Gastroesophageal sphincter (tissue), 4 donors: ENCODE data around the gene SHC4. TPM values are rescaled to one million over a fixed set of nuclear protein-coding genes. Genes with fewer than 3 reads are reported as not detected.

Source experiments
- ATAC-seq: fragments of 150-250 bp; one replicate; pipeline ENCODE4 v1.9.1; 2016; ENCODE audit warnings: mild to moderate bottlenecking, moderate library complexity
- H3K27ac ChIP-seq, 4 donors: fragments of 200-600 bp; sonication (generic) in 3 of 4; 1 replicate in 3 of 4; 2 replicates in 1 of 4; pipeline ENCODE4 v1.5.1; 2016 to 2019
- H3K27me3 ChIP-seq: fragments of 200-600 bp; sonication (generic); one replicate; pipeline ENCODE4 v1.5.1; 2019
- H3K36me3 ChIP-seq, 2 donors: fragments of 200-600 bp; sonication (generic); one replicate each; pipeline ENCODE4 v1.5.1; 2019; ENCODE audit warnings: control low read depth in 1 of 2
- H3K4me1 ChIP-seq, 3 donors: fragments of 200-600 bp; sonication (generic); 1 replicate in 2 of 3; 2 replicates in 1 of 3; pipeline ENCODE4 v1.5.1; 2016 to 2019; ENCODE audit warnings: control low read depth in 2 of 3
- H3K4me3 ChIP-seq, 2 donors: fragments of 200-600 bp; sonication (generic); one replicate each; pipeline ENCODE4 v1.5.1; 2019; ENCODE audit warnings: mild to moderate bottlenecking in 1 of 2, moderate library complexity in 1 of 2
- H3K9me3 ChIP-seq, 3 donors: fragments of 200-600 bp; sonication (generic); one replicate each; pipeline ENCODE4 v1.5.1; 2017 to 2019; ENCODE audit warnings: control low read depth in 2 of 3
- CTCF ChIP-seq, 4 experiments: fragments of 200-600 bp in 2 of 4; fragments of 450-650 bp in 2 of 4; sonication (generic) in 1 of 4; IDR thresholded peaks; one replicate each; pipeline ENCODE4 v1.5.1; 2017 to 2019; ENCODE audit warnings: antibody characterized with exemption in 4 of 4, mild to moderate bottlenecking in 2 of 4, moderate library complexity in 2 of 4
- EP300 ChIP-seq: sonication (generic); formaldehyde crosslinking; IDR thresholded peaks from one replicate; pipeline ENCODE4 v1.6.1; 2017; ENCODE audit warnings: antibody characterized with exemption, mild to moderate bottlenecking
- POLR2A ChIP-seq, 2 donors: fragments of 450-650 bp; IDR thresholded peaks; one replicate each; pipeline ENCODE4 v1.6.1; 2017; ENCODE audit warnings: antibody characterized with exemption in 2 of 2, mild to moderate bottlenecking in 2 of 2, moderate library complexity in 1 of 2
- POLR2AphosphoS5 ChIP-seq: sonication (generic); formaldehyde crosslinking; IDR thresholded peaks from one replicate; pipeline ENCODE4 v1.6.1; 2017; ENCODE audit warnings: antibody characterized with exemption
- WGBS, 2 donors: methylation state at CpG; one replicate each; pipeline ENCODE4 v1.1.5; 2018; ENCODE audit warnings: low coverage in 1 of 2; 5-methylcytosine and 5-hydroxymethylcytosine counted together
- total RNA-seq, 4 donors: library from RNA; depleted of rRNA; stranded (reverse); fragments of >200 nt; gene quantifications; one replicate each; pipeline ENCODE4 v1.1.0, GENCODE V29; 2016

The SHC4 gene
- total RNA-seq, 4 donors from 2014 or later = 1.4 to 4.2 (median 2.1) TPM

- no peaks in the 10 kb centered on the region for H3K9me3 ChIP-seq
- no peaks in the 10 kb centered on the region for H3K27me3 ChIP-seq
- no peaks in the 10 kb centered on the region for H3K4me1 ChIP-seq
- no peak for ATAC-seq
- H3K36me3 ChIP-seq = no peaks in the 10 kb centered on the region
- no peak overlapping the region for H3K27ac ChIP-seq
- TF ChIP-seq CTCF (IDR thresholded peaks at IDR 0.05) (no peak), POLR2A (IDR thresholded peaks at IDR 0.05) (no peak), EP300 (no peak), POLR2AphosphoS5 (no peak)
- WGBS, 2 donors = 40 to 68% methylated on average over 5 of the region's 5 CpGs
- no peak overlapping the region for H3K4me3 ChIP-seq
Observed at GRCh38 chr15:48946074-48946839, 17.5 kb downstream of the SHC4 start.

- no peak for ATAC-seq
- 40 to 64% methylated on average over 2 of the region's 2 CpGs for WGBS, 2 donors
- no peaks in the 10 kb centered on the region for H3K4me1 ChIP-seq
- no peak overlapping the region for H3K27ac ChIP-seq
- TF ChIP-seq POLR2A (IDR thresholded peaks at IDR 0.05) (no peak), POLR2AphosphoS5 (no peak), EP300 (no peak), CTCF (IDR thresholded peaks at IDR 0.05) (no peak)
- no peaks in the 10 kb centered on the region for H3K27me3 ChIP-seq
- no peaks in the 10 kb centered on the region for H3K9me3 ChIP-seq
- H3K4me3 ChIP-seq = no peak overlapping the region
- no peaks in the 10 kb centered on the region for H3K36me3 ChIP-seq
Observed at GRCh38 chr15:48945386-48945785, 18.3 kb downstream of the SHC4 start.

- no peaks in the 10 kb centered on the region for H3K9me3 ChIP-seq
- H3K4me3 ChIP-seq = no peak overlapping the region
- no peak for ATAC-seq
- no peaks in the 10 kb centered on the region for H3K36me3 ChIP-seq
- no peak overlapping the region for H3K27ac ChIP-seq
- TF ChIP-seq CTCF (IDR thresholded peaks at IDR 0.05) (no peak), EP300 (no peak), POLR2A (IDR thresholded peaks at IDR 0.05) (no peak)
- 74 to 91% methylated on average over 4 to 5 of the region's 5 CpGs for WGBS, 2 donors
- H3K4me1 ChIP-seq = no peaks in the 10 kb centered on the region
- no peaks in the 10 kb centered on the region for H3K27me3 ChIP-seq
Observed at GRCh38 chr15:48941904-48942303, 21.8 kb downstream of the SHC4 start.

- no peak for TF ChIP-seq EP300
- no peak for TF ChIP-seq POLR2AphosphoS5
- TF ChIP-seq POLR2A (IDR thresholded peaks at IDR 0.05) = no peak
- TF ChIP-seq CTCF (IDR thresholded peaks at IDR 0.05) = no peak
- Histone ChIP-seq H3K4me1 (no peaks in the 10 kb centered on the region), H3K9me3 (no peaks in the 10 kb centered on the region), H3K27me3 (no peaks in the 10 kb centered on the region), H3K4me3 (no peak overlapping the region), H3K27ac (no peak overlapping the region), H3K36me3 (no peaks in the 10 kb centered on the region)
- WGBS, 2 donors = 68 to 83% methylated on average over 6 of the region's 6 CpGs
- no peak for ATAC-seq
Observed at GRCh38 chr15:48940508-48940907, 23.2 kb downstream of the SHC4 start.

- Histone ChIP-seq H3K4me1 (no peaks in the 10 kb centered on the region), H3K9me3 (no peaks in the 10 kb centered on the region), H3K27me3 (no peaks in the 10 kb centered on the region), H3K27ac (no peak overlapping the region), H3K36me3 (no peaks in the 10 kb centered on the region), H3K4me3 (no peak overlapping the region)
- TF ChIP-seq CTCF (IDR thresholded peaks at IDR 0.05) = no peak
- WGBS, 2 donors = 67 to 70% methylated on average over 2 to 4 of the region's 4 CpGs
- ATAC-seq = no peak
Observed at GRCh38 chr15:48939648-48940047, 24.1 kb downstream of the SHC4 start.
